Endothelial cell of umbilical vein (primary cell): ENCODE measurements around the gene GVQW3. TPM values are rescaled to one million over a fixed set of nuclear protein-coding genes. Genes with fewer than 3 reads are reported as not detected.

Experiments used
- BruUV-seq: library from RNA; stranded (reverse); fragments of 400-500 nt; replicated peaks from 2 replicates; lab custom pipeline; 2021; lab: Mats Ljungman, UMichigan
- CTCF ChIA-PET: fragments of 300-600, 350-600 bp; sonication (Branson Sonifier 250); formaldehyde crosslinking; loops from one replicate; lab custom pipeline; 2021; ENCODE audit warnings: antibody characterized with exemption, inconsistent platforms; lab: Charles Lee
- POLR2A ChIA-PET: fragments of 300-600, 350-600 bp; sonication (Branson Sonifier 250); formaldehyde crosslinking; loops from one replicate; lab custom pipeline; 2021; ENCODE audit warnings: antibody characterized with exemption, inconsistent platforms; lab: Charles Lee
- DNase-seq: peaks from one replicate; pipeline ENCODE4 v3.0.0-alpha.2; 2011; ENCODE audit warnings: low read depth, low spot score
- FAIRE-seq: peaks from 2 replicates; lab custom pipeline; 2011; peaks lifted over from hg19 to GRCh38; lab: Jason Lieb, UNC
- H2AFZ ChIP-seq: 2 replicates; pipeline ENCODE4 v1.6.0; 2012; ENCODE audit warnings: low read depth, low read length, control low read depth, inconsistent platforms
- H3K27ac ChIP-seq: 2 replicates; pipeline ENCODE4 v1.5.1; 2011; ENCODE audit warnings: low read depth, mild to moderate bottlenecking, control low read depth, low read length, moderate library complexity; ENCODE audit not compliant: insufficient read depth
- H3K27me3 ChIP-seq, 2 experiments: 2 replicates each; pipeline versions ENCODE4 v1.6.0 to v1.6.1; 2011; ENCODE audit warnings: low read length in 2 of 2, mixed read lengths in 1 of 2; ENCODE audit not compliant: control insufficient read depth in 2 of 2, insufficient read depth in 2 of 2
- H3K36me3 ChIP-seq, 2 experiments: 2 replicates in 1 of 2; 3 replicates in 1 of 2; pipeline ENCODE4 v1.5.1; 2011; ENCODE audit warnings: low read length in 2 of 2, mild to moderate bottlenecking in 1 of 2, moderate library complexity in 1 of 2; ENCODE audit not compliant: control insufficient read depth in 2 of 2, insufficient read depth in 2 of 2; ENCODE audit errors: extremely low read depth in 1 of 2
- H3K4me1 ChIP-seq: 3 replicates; pipeline ENCODE4 v1.5.1; 2011; ENCODE audit warnings: mild to moderate bottlenecking, low read length; ENCODE audit not compliant: control insufficient read depth, insufficient read depth; ENCODE audit errors: extremely low read depth
- H3K4me2 ChIP-seq: 2 replicates; pipeline ENCODE4 v1.6.1; 2011; ENCODE audit warnings: low read length, control low read depth, mixed read lengths; ENCODE audit not compliant: insufficient read depth
- H3K4me3 ChIP-seq, 3 experiments: fragments of 200-600 bp in 1 of 3; sonication (generic), shearing (Covaris generic) in 1 of 3; replicated peaks in 1 of 3; 2 replicates each; pipeline ENCODE4 v1.5.1; 2011 to 2016; ENCODE audit warnings: control low read depth in 3 of 3, low read length in 3 of 3, mild to moderate bottlenecking in 2 of 3, inconsistent platforms in 1 of 3, low read depth in 1 of 3, moderate library complexity in 1 of 3; ENCODE audit not compliant: insufficient read depth in 1 of 3
- H3K79me2 ChIP-seq: 2 replicates; pipeline ENCODE4 v1.6.0; 2012; ENCODE audit warnings: low read length, inconsistent platforms; ENCODE audit not compliant: control insufficient read depth, insufficient read depth
- H3K9ac ChIP-seq: replicated peaks from 2 replicates; pipeline ENCODE3; 2011; ENCODE audit warnings: low read length, control low read depth; ENCODE audit not compliant: insufficient read depth; ENCODE audit errors: extremely low read depth
- H3K9me1 ChIP-seq: replicated peaks from 3 replicates; pipeline ENCODE4 v1.6.0; 2011; ENCODE audit warnings: mild to moderate bottlenecking, low read length; ENCODE audit not compliant: control insufficient read depth, insufficient read depth; ENCODE audit errors: extremely low read depth
- H3K9me3 ChIP-seq: replicated peaks from 2 replicates; pipeline ENCODE4 v1.5.1; 2012; ENCODE audit warnings: low read length, inconsistent platforms; ENCODE audit not compliant: control insufficient read depth, insufficient read depth
- H4K20me1 ChIP-seq: replicated peaks from 2 replicates; pipeline ENCODE3; 2011; ENCODE audit warnings: mild to moderate bottlenecking, low read length; ENCODE audit not compliant: control insufficient read depth, insufficient read depth; ENCODE audit errors: extremely low read depth
- EZH2 ChIP-seq: IDR thresholded peaks from 2 replicates; pipeline ENCODE4 v1.6.1; 2012; ENCODE audit warnings: borderline replicate concordance, low read depth, mild to moderate bottlenecking, moderate library complexity, low read length, inconsistent platforms; ENCODE audit not compliant: severe bottlenecking
- FOS ChIP-seq: IDR thresholded peaks from 2 replicates; pipeline ENCODE4 v1.6.1; 2011; ENCODE audit warnings: mild to moderate bottlenecking, low read length, moderate library complexity, borderline replicate concordance; ENCODE audit not compliant: insufficient read depth
- GATA2 ChIP-seq: IDR thresholded peaks from 2 replicates; pipeline ENCODE4 v1.7.0; 2011; ENCODE audit warnings: low read depth, mild to moderate bottlenecking, moderate library complexity, mixed read lengths, low read length; ENCODE audit not compliant: insufficient read length, insufficient read depth
- JUN ChIP-seq: IDR thresholded peaks from 2 replicates; pipeline ENCODE4 v1.6.1; 2011; ENCODE audit warnings: borderline replicate concordance, low read depth; ENCODE audit not compliant: insufficient read length, insufficient read depth
- MYC ChIP-seq: IDR thresholded peaks from one replicate; pipeline ENCODE4 v1.6.1; 2011; ENCODE audit warnings: mild to moderate bottlenecking, low read depth, low read length
- POLR2A ChIP-seq: IDR thresholded peaks from 2 replicates; pipeline ENCODE4 v1.6.1; 2012; ENCODE audit warnings: low read depth, mild to moderate bottlenecking, control low read depth, low read length
- POLR2AphosphoS5 ChIP-seq: IDR thresholded peaks from 2 replicates; pipeline ENCODE4 v1.6.1; 2012; ENCODE audit warnings: low read depth, mild to moderate bottlenecking, control low read depth, low read length, moderate library complexity; ENCODE audit not compliant: insufficient read depth
- dilution Hi-C: fragments of 300-500 bp; cut with MboI; formaldehyde crosslinking; loops from one replicate; pipeline ENCODE4 v1.15.0; 2019; ENCODE audit warnings: low sequenced_read_pairs; ENCODE audit not compliant: extremely low pct_ligation_motif_present
- intact Hi-C: fragments of 100-400 bp; cut with micrococcal nuclease; formaldehyde crosslinking; loops from one replicate; pipeline ENCODE4 v1.10.0; 2022
- polyA plus RNA-seq, 4 experiments: library from polyadenylated mRNA; depleted of rRNA in 3 of 4; stranded (reverse) in 3 of 4; unstranded in 1 of 4; fragments of >200 nt; gene quantifications; 2 replicates each; pipeline versions ENCODE4 v1.2.1 to v1.2.3, GENCODE V29; 2011 to 2012; ENCODE audit warnings: missing spikeins in 1 of 4
- total RNA-seq: library from RNA; stranded (reverse); gene quantifications from 2 replicates; pipeline ENCODE4 v1.2.3, GENCODE V29; 2021
- TF ChIP-seq, protein P1 (sequence below): IDR thresholded peaks from 2 replicates; pipeline ENCODE4 v1.6.1; 2011; ENCODE audit not compliant: insufficient read depth, insufficient read length
- TF ChIP-seq, protein P2 (sequence below), 2 donors: IDR thresholded peaks; 1 replicate in 1 of 2; 2 replicates in 1 of 2; pipeline ENCODE4 v1.5.1; 2011; ENCODE audit warnings: low read length in 2 of 2, mild to moderate bottlenecking in 2 of 2, moderate library complexity in 2 of 2, control low read depth in 1 of 2, inconsistent platforms in 1 of 2, low read depth in 1 of 2; ENCODE audit not compliant: insufficient read depth in 1 of 2; ENCODE audit errors: extremely low read depth in 1 of 2

The GVQW3 gene
- total and polyA plus RNA-seq, 2 donors (not counting 3 experiments of a cell fraction or from before 2014, with no cell fraction given), result 1.0 to 2.8 TPM

DNA sequence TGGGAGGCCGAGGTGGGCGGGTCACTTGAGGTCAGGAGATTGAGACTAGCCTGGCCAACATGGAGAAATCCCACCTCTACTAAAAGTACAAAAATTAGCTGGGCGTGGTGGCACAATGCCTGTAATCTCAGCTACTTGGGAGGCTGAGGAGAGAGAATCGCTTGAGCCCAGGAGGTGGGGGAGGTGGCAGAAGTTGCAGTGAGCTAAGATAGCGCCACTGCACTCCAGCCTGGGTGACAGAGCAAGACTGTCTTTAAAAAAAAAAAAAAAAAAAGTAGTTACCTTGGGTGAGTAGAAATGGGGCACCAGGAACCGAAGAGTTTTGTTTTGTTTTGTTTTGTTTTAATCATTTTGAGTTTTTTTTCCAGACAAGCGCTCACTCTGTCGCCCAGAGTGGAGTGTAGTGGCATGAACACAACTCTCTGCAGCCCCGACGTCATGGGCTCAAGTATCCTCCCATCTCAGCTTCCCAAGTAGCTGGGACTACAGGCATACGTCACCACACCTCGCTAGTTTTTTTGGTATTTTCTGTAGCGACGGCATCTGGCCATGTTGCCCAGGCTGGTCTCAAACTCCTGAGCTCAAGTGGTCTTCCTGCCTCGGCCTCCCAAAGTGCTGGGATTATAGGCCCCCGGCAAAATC is 16.0 kb upstream of the GVQW3 start:
- dilution Hi-C loops, result no loop called here
- no peaks in the 10 kb centered on the region for H3K4me1 ChIP-seq
- no peak overlapping the region for H3K9ac ChIP-seq
- TF ChIP-seq JUN (no peak), GATA2 (no peak), MYC (no peak), POLR2A (no peak), EZH2 (no peak), POLR2AphosphoS5 (no peak), FOS (no peak)
- TF ChIP-seq, protein P1, sequence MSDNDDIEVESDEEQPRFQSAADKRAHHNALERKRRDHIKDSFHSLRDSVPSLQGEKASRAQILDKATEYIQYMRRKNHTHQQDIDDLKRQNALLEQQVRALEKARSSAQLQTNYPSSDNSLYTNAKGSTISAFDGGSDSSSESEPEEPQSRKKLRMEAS, result no peak
- TF ChIP-seq, protein P2, sequence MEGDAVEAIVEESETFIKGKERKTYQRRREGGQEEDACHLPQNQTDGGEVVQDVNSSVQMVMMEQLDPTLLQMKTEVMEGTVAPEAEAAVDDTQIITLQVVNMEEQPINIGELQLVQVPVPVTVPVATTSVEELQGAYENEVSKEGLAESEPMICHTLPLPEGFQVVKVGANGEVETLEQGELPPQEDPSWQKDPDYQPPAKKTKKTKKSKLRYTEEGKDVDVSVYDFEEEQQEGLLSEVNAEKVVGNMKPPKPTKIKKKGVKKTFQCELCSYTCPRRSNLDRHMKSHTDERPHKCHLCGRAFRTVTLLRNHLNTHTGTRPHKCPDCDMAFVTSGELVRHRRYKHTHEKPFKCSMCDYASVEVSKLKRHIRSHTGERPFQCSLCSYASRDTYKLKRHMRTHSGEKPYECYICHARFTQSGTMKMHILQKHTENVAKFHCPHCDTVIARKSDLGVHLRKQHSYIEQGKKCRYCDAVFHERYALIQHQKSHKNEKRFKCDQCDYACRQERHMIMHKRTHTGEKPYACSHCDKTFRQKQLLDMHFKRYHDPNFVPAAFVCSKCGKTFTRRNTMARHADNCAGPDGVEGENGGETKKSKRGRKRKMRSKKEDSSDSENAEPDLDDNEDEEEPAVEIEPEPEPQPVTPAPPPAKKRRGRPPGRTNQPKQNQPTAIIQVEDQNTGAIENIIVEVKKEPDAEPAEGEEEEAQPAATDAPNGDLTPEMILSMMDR (IDR thresholded peaks at IDR 0.05; ENCODE audit: extremely low read depth in 1 of 2, insufficient read depth in 1 of 2, low read depth in 1 of 2, low read length in 2 of 2), result no peak
- no peak for FAIRE-seq
- no peaks in the 10 kb centered on the region for H3K9me1 ChIP-seq
- H3K4me2 ChIP-seq, result no peak overlapping the region
- H3K4me3 ChIP-seq, result no peak overlapping the region
- no peaks in the 10 kb centered on the region for H3K27me3 ChIP-seq
- H3K79me2 ChIP-seq, result peaks cover 56% of the 10 kb centered on the region
- H3K27ac ChIP-seq, result no peak overlapping the region
- no peaks in the 10 kb centered on the region for H3K36me3 ChIP-seq
- DNase-seq, result no peak
- no peaks in the 10 kb centered on the region for H3K9me3 ChIP-seq
- no TSS peak for BruUV-seq
- POLR2A ChIA-PET, result no interaction called here
- intact Hi-C loops, result no loop called here
- CTCF ChIA-PET, result interaction anchor here (1.4 to 1.7 kb wide), 2 partner anchors 9 to 10 kb away, joined by 3 to 6 read pairs; no protein-coding TSS in a partner anchor
- no peak overlapping the region for H2AFZ ChIP-seq
- peaks cover 3% of the 10 kb centered on the region for H4K20me1 ChIP-seq
